Right lobe of liver (tissue), 4 donors: ENCODE results near the gene CAMTA1.

Source experiments
- CTCF ChIP-seq, 4 donors: fragments of 200-600 bp in 3 of 4; fragments of 450-650 bp in 1 of 4; IDR thresholded peaks; one replicate each; pipeline versions ENCODE4 v1.5.1 to v1.8.0; 2016 to 2022; ENCODE audit warnings: antibody characterized with exemption in 4 of 4, mild to moderate bottlenecking in 2 of 4
- POLR2A ChIP-seq: fragments of 450-650 bp; IDR thresholded peaks from one replicate; pipeline ENCODE4 v1.6.1; 2017; ENCODE audit warnings: antibody characterized with exemption, mild to moderate bottlenecking
- donor health status: DM: no; HTN: no; CAD: no.
- donor health status: DM: no; HTN: no; CAD: no.
- donor health status: DM: no; HTN: yes; CAD: no.

DNA sequence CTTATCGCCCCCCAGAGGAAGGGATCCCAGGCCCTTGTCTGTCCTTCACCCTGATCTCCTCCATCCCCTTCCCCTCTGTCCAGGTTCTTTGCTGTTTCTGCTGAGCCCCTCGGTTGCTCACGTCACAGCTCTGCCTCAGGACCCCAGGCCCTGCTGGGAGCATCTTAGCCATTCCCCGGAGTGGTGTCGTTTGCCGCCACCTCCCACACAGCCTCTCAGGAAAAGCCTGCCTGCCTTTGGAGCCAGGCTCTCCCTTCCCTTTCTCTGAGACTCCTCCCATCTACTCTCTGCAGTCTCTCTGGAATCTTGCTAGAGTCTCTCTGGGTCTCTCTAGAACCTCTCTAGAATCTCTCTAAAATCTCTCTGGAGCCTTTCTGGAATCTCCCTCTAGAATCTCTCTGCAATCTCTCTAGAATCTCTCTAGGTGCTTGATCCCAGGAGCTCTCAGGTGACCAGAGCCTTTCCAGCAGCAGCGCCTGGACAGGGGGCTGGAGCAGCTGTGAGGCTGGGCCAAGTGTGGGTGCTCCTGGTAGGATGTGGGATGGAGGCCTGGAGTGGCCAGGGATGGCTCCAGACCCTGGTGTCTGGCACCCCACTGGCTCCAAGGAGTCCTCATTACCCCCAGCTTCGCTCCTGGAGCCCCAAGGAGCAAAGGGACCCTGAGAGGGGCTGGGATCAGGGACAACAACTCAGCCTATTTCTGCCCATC is 702.7 kb downstream of the CAMTA1 start:
- no peak for TF ChIP-seq CTCF (IDR thresholded peaks at IDR 0.05)
- no peak for TF ChIP-seq POLR2A
